Heart right ventricle (tissue), 16 donors: Measurements from ENCODE around the gene SPG11. TPM values are rescaled to one million over a fixed set of nuclear protein-coding genes. Genes with fewer than 3 reads are reported as not detected.
"Not testable (repeated sequence)": the region's sequence is repeated elsewhere in the genome, so short reads cannot be mapped to it uniquely, and the experiment has no call there.

ENCODE experiments used
- ATAC-seq, 8 donors: fragments of 200-7000 bp; cut with Tn5 transposase; one replicate each; pipeline ENCODE4 v1.9.1; 2020; ENCODE audit warnings: mild to moderate bottlenecking in 8 of 8, moderate library complexity in 8 of 8, moderate number of reproducible peaks in 1 of 8
- DNase-seq, 2 donors: peaks; one replicate each; pipeline ENCODE4 v3.0.0-alpha.2; 2020
- H3K27ac ChIP-seq, 10 donors: fragments of 200-600 bp; sonication (generic) in 2 of 10; one replicate each; pipeline versions ENCODE4 v1.5.0 to v1.8.0; 2020 to 2022; ENCODE audit warnings: mild to moderate bottlenecking in 3 of 10
- H3K27me3 ChIP-seq, 7 donors: fragments of 200-600 bp; one replicate each; pipeline ENCODE4 v1.8.0; 2021 to 2022; ENCODE audit warnings: mild to moderate bottlenecking in 2 of 7
- H3K36me3 ChIP-seq, 9 donors: fragments of 200-600 bp; sonication (generic) in 1 of 9; one replicate each; pipeline versions ENCODE4 v1.5.0 to v1.8.0; 2020 to 2022; ENCODE audit warnings: mild to moderate bottlenecking in 2 of 9
- H3K4me1 ChIP-seq, 9 donors: fragments of 200-600 bp; sonication (generic) in 1 of 9; one replicate each; pipeline versions ENCODE4 v1.5.0 to v1.8.0; 2020 to 2022; ENCODE audit warnings: mild to moderate bottlenecking in 4 of 9
- H3K4me3 ChIP-seq, 10 donors: fragments of 200-600 bp; sonication (generic) in 2 of 10; one replicate each; pipeline versions ENCODE4 v1.5.0 to v1.8.0; 2020 to 2022; ENCODE audit warnings: mild to moderate bottlenecking in 7 of 10, moderate library complexity in 2 of 10
- H3K9me3 ChIP-seq, 11 donors: fragments of 200-600 bp in 10 of 11; sonication (generic) in 2 of 11; one replicate each; pipeline versions ENCODE4 v1.5.0 to v1.8.0; 2013 to 2022; ENCODE audit warnings: mild to moderate bottlenecking in 2 of 11, control low read depth in 1 of 11, moderate library complexity in 1 of 11
- CTCF ChIP-seq, 9 donors: fragments of 200-600 bp; sonication (generic) in 2 of 9; IDR thresholded peaks; one replicate each; pipeline versions ENCODE4 v1.5.0 to v1.8.0; 2021 to 2022; ENCODE audit warnings: antibody characterized with exemption in 9 of 9, mild to moderate bottlenecking in 5 of 9, moderate library complexity in 1 of 9
- WGBS, 2 donors: extraction: QIAGEN DNeasy Blood & Tissue Kit; methylation state at CpG; one replicate each; pipeline ENCODE4 v1.1.7; 2013; ENCODE audit warnings: inconsistent platforms in 1 of 2; 5-methylcytosine and 5-hydroxymethylcytosine counted together
- intact Hi-C, 10 donors: fragments of 100-400 bp; cut with DNase I; formaldehyde crosslinking; loops; one replicate each; pipeline versions ENCODE4 v1.11.1 to v1.14.2; 2022
- polyA plus RNA-seq, 2 donors: library from polyadenylated mRNA; stranded (reverse); fragments of 200-250 nt; gene quantifications; one replicate each; pipeline ENCODE4 v1.2.3, GENCODE V29; 2013
- total RNA-seq, 10 donors: library from RNA; stranded (reverse); fragmentation: NEBNext Ultra II Directional in 3 of 10; extraction: Animal tissue kit (Norgen Biotek cat#: 25700) in 3 of 10; gene quantifications; one replicate each; pipeline versions ENCODE4 v1.2.1 to v1.2.4, GENCODE V29; 2021 to 2023
- donor health status: Arrhythmogenic right ventricular cardiomyopathy.
- donor health status: ischemic (EF 13 %, LVEDD 7.1; RV severe dilation, severe dysfunction).
- donor health status: healthy with polysubstance abuse.
- donor health status: DM: no; HTN: yes; CAD: no.
- donor health status: DM: no; HTN: no; CAD: no.
- donor health status: ischemic (EF 25% LVEDD 6.9; RV normal size, moderate dysfunction).
- donor health status: ischemic (EF 25% LVEDD 5.7; RV mildly dilated, moderate dysfunction).
- donor health status: healthy.
- donor health status: DM: yes; HTN: yes; CAD: no.
- donor health status: Ischemic cardiomyopathy.
- donor health status: ischemic (EF 35%, LVEDD 5.7; RV mildly dilated, moderate dysfunction).
- donor health status: nonischemic (EF 11% LVEDD 7.7; RV severe dilation, severe dysfunction).
- donor health status: DM: yes; HTN: yes; CAD: no.
- donor health status: PGD.
- donor health status: ischemic (EF 29% LVEDD 5.4; RV normal size, mild dysfunction).
- donor health status: nonischemic (EF 23%, LVEDD 6.1; RV moderate dilation, normal function).

The SPG11 gene
- total and polyA plus RNA-seq, 12 donors, result 17.4 to 63.4 (median 50.4) TPM

DNA sequence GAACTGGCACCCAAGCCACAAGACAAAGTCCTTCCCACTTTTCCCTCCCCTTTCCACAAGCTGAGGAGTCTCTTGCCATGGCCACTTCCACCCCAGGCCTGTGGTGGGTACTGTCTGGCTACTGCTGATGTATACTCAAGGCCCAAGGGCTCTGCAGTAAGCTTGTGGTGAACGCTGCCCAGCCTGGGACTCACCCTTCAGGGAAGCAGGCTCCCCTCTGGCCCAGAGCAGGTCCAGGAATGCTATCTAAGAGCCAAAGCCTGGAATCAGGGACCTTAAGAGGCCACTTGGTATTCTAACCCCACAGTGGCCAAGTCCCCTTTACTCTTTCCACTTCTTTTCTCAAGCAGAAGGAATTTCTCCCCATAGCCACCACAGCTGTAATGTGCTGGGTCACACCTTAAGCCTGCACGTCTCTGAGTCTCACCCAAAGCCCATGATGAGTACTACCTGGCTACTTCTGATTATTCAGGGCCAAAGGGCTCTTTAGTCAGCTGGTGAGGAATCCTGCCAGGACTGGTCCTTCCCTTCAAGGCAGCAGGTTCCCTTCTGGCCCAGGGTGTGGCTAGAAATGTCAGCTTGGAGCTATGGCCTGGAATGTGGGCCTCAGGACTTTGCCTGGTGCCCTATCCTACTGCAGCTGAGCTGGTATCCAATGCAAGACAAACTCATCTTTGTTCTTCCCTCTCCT lies 43.6 kb upstream of the SPG11 start:
- WGBS, 2 donors, result 98% methylated on average over 2 of the region's 2 CpGs
- Histone ChIP-seq H3K36me3 (no peaks in the 10 kb centered on the region), H3K4me3 (no peak overlapping the region), H3K27me3 (no peaks in the 10 kb centered on the region), H3K27ac (no peak overlapping the region), H3K4me1 (peaks cover 0 to 13% (median 4%) of the 10 kb centered on the region in 9 donors), H3K9me3 (peaks cover 0 to 19% (median 0%) of the 10 kb centered on the region in 11 donors)
- no peak for ATAC-seq
- no peak for DNase-seq
- intact Hi-C loops, result loop anchor here in 2 of 10 donors (5.0 kb wide), 1 partner anchor 40 kb away; no protein-coding TSS in a partner anchor
- TF ChIP-seq CTCF (IDR thresholded peaks at IDR 0.05), result no peak

DNA sequence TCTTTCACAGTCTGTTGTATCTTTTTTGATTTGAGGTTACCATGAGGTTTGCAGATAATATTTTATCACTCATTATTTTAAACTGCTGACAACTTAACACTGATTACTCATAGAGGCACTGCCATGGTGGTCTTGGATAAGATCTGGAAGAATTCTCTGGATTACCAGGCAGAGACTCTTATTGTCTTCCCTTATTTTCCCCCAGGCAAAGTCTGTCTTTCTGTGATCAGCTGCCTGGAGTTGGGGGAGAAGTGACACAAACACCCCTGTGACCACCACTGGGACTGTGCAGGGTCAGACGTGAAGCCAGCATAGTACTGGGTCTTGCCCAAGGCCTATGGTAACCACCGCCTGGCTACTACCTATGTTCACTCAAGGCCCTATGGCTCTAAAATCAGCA lies 42.9 kb upstream of the SPG11 start:
- peaks cover 0 to 13% (median 0%) of the 10 kb centered on the region in 9 donors for H3K4me1 ChIP-seq
- ATAC-seq (no peak), DNase-seq (no peak)
- H3K27ac ChIP-seq, result no peak overlapping the region
- H3K27me3 ChIP-seq, result no peaks in the 10 kb centered on the region
- intact Hi-C loops, result loop anchor here in 2 of 10 donors (5.0 kb wide), 1 partner anchor 39 kb away; no protein-coding TSS in a partner anchor
- 98% methylated on average over 2 of the region's 2 CpGs for WGBS, 2 donors
- TF ChIP-seq CTCF (IDR thresholded peaks at IDR 0.05), result no peak
- peaks cover 0 to 22% (median 0%) of the 10 kb centered on the region in 11 donors for H3K9me3 ChIP-seq
- no peak overlapping the region for H3K4me3 ChIP-seq
- no peaks in the 10 kb centered on the region for H3K36me3 ChIP-seq

DNA sequence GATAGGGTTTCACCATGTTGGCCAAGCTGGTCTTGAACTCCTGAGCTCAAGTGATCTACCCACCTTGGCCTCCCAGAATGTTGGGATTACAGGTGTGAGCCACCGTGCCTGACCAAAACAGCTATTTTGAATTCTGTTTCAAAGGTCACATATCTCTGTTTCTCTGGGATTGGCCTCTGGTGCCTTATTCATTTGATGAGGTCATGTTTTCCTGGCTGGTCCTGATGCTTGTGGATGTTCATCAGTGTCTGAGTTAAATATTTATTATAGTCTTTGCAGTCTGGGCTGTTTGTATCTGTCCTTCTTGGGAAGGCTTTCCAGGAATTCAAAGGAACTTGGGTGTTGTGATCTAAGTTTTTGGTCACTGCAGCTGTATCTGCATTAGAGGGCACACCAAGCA lies 42.5 kb upstream of the SPG11 start:
- WGBS, 2 donors, result 74 to 81% methylated on average over 1 of the region's 1 CpG
- intact Hi-C loops, result loop anchor here in 2 of 10 donors (5.0 kb wide), 1 partner anchor 39 kb away; no protein-coding TSS in a partner anchor
- Histone ChIP-seq H3K36me3 (no peaks in the 10 kb centered on the region), H3K4me3 (no peak overlapping the region), H3K9me3 (peaks cover 0 to 22% (median 0%) of the 10 kb centered on the region in 11 donors), H3K4me1 (peaks cover 0 to 13% (median 0%) of the 10 kb centered on the region in 9 donors), H3K27ac (no peak overlapping the region), H3K27me3 (no peaks in the 10 kb centered on the region)
- ATAC-seq (no peak), DNase-seq (no peak)
- TF ChIP-seq CTCF (IDR thresholded peaks at IDR 0.05), result no peak

- not testable (repeated sequence) for H3K27ac ChIP-seq
- intact Hi-C loops, result loop anchor here in 1 of 10 donors (5.0 kb wide), 1 partner anchor 33 kb away; no protein-coding TSS in a partner anchor
Observed at GRCh38 chr15:44700676-44701075, 37.2 kb upstream of the SPG11 start.

DNA sequence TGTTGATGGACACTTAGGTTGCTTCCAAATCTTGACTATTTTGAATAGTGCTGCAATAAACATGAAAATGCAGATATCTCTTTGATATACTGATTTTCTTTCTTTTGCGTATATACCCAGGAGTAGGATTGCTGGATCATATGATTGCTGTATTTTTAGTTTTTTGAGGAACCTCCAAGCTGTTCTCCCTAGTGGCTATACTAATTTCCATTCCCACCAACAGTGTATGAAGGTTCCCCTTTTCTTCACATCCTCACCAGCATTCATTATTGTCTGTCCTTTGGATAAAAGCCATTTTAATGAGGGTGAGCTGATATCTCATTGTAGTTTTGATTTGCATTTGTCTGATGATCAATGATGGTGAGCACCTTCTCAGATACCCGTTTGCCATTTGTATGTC lies 35.2 kb upstream of the SPG11 start:
- TF ChIP-seq CTCF (IDR thresholded peaks at IDR 0.05), result no peak
- DNase-seq (no peak), ATAC-seq (no peak)
- H3K4me1 ChIP-seq, result no peaks in the 10 kb centered on the region
- intact Hi-C loops, result no loop called here
- no peak overlapping the region for H3K27ac ChIP-seq
- H3K4me3 ChIP-seq, result no peak overlapping the region
- H3K36me3 ChIP-seq, result no peaks in the 10 kb centered on the region
- H3K9me3 ChIP-seq, result peaks cover 0 to 33% (median 0%) of the 10 kb centered on the region in 11 donors
- H3K27me3 ChIP-seq, result no peaks in the 10 kb centered on the region
- WGBS, 2 donors, result 86 to 92% methylated on average over 2 of the region's 2 CpGs

More at GRCh38 chr15:44700676-44701075, 37.2 kb upstream of the SPG11 start:
- not testable (repeated sequence) for H3K27me3 ChIP-seq, H3K36me3 ChIP-seq, H3K4me3 ChIP-seq, DNase-seq, ATAC-seq, H3K4me1 ChIP-seq
- peaks cover 0 to 37% (median 0%) of the 10 kb centered on the region in 11 donors for H3K9me3 ChIP-seq
